Activated naive CD8-positive, alpha-beta T cell treated with anti-CD3 and anti-CD28 coated beads, Interleukin-2, amount 50 U/mL, for 24 hours (primary cell): ENCODE results near the gene HSF2BP.
"Not testable (repeated sequence)": the region's sequence is repeated elsewhere in the genome, so short reads cannot be mapped to it uniquely, and the experiment has no call there.

ENCODE experiments used
- ATAC-seq: fragments of 150-1000 bp; cut with Tn5 transposase; one replicate; pipeline ENCODE4 v1.10.0; 2021
- DNase-seq: peaks from one replicate; pipeline ENCODE4 v3.0.0; 2021
- H3K27ac Mint-ChIP-seq: one replicate; pipeline ENCODE4 v1.8.0; 2021; ENCODE audit warnings: mild to moderate bottlenecking, mixed read lengths
- H3K27me3 Mint-ChIP-seq: one replicate; pipeline ENCODE4 v1.8.0; 2021; ENCODE audit warnings: mixed read lengths
- H3K36me3 Mint-ChIP-seq: one replicate; pipeline ENCODE4 v1.8.0; 2021; ENCODE audit warnings: low read depth, mixed read lengths
- H3K4me1 Mint-ChIP-seq: one replicate; pipeline ENCODE4 v1.8.0; 2021; ENCODE audit warnings: mixed read lengths
- H3K4me3 Mint-ChIP-seq: one replicate; pipeline ENCODE4 v1.8.0; 2021; ENCODE audit warnings: mild to moderate bottlenecking, moderate library complexity, mixed read lengths
- H3K9me3 Mint-ChIP-seq: one replicate; pipeline ENCODE4 v1.8.0; 2021; ENCODE audit warnings: mixed read lengths

HSF2BP gene

GRCh38 chr21:43494279-43495012 lies 164.8 kb downstream of the HSF2BP start:
- H3K36me3 Mint-ChIP-seq, H3K4me1 Mint-ChIP-seq, H3K27me3 Mint-ChIP-seq, DNase-seq, H3K9me3 Mint-ChIP-seq, H3K27ac Mint-ChIP-seq, H3K4me3 Mint-ChIP-seq: not testable (repeated sequence)
- ATAC-seq: peak; percentile 99

- not testable (repeated sequence) for ATAC-seq, H3K36me3 Mint-ChIP-seq, H3K4me1 Mint-ChIP-seq, H3K4me3 Mint-ChIP-seq, DNase-seq, H3K27me3 Mint-ChIP-seq, H3K27ac Mint-ChIP-seq, H3K9me3 Mint-ChIP-seq
Observed at GRCh38 chr21:43493471-43493870, 165.8 kb downstream of the HSF2BP start.

GRCh38 chr21:43488235-43488634 lies 171.1 kb downstream of the HSF2BP start:
- not testable (repeated sequence) for H3K4me1 Mint-ChIP-seq, H3K27me3 Mint-ChIP-seq, H3K4me3 Mint-ChIP-seq, DNase-seq, H3K36me3 Mint-ChIP-seq, H3K27ac Mint-ChIP-seq, H3K9me3 Mint-ChIP-seq, ATAC-seq

- not testable (repeated sequence) for H3K27me3 Mint-ChIP-seq, DNase-seq, ATAC-seq, H3K27ac Mint-ChIP-seq, H3K4me3 Mint-ChIP-seq, H3K4me1 Mint-ChIP-seq, H3K9me3 Mint-ChIP-seq, H3K36me3 Mint-ChIP-seq
Observed at GRCh38 chr21:43486051-43486450, 173.2 kb downstream of the HSF2BP start.

- H3K27ac Mint-ChIP-seq, DNase-seq, H3K4me3 Mint-ChIP-seq, H3K9me3 Mint-ChIP-seq, H3K4me1 Mint-ChIP-seq, H3K36me3 Mint-ChIP-seq, ATAC-seq, H3K27me3 Mint-ChIP-seq: not testable (repeated sequence)
Observed at GRCh38 chr21:43485016-43485415, 174.3 kb downstream of the HSF2BP start.

GRCh38 chr21:43479197-43479596 lies 180.1 kb downstream of the HSF2BP start:
- not testable (repeated sequence) for H3K36me3 Mint-ChIP-seq, ATAC-seq, H3K4me1 Mint-ChIP-seq, H3K27me3 Mint-ChIP-seq, H3K27ac Mint-ChIP-seq, DNase-seq, H3K4me3 Mint-ChIP-seq, H3K9me3 Mint-ChIP-seq
